Suprapubic skin (tissue), 4 donors: ENCODE results near the gene SUCLG1.

Experiments
- CTCF ChIP-seq, 2 donors: fragments of 200-600 bp in 1 of 2; fragments of 450-650 bp in 1 of 2; sonication (generic) in 1 of 2; IDR thresholded peaks; one replicate each; pipeline ENCODE4 v1.5.1; 2016 to 2019; ENCODE audit warnings: antibody characterized with exemption in 2 of 2, mild to moderate bottlenecking in 1 of 2, moderate library complexity in 1 of 2
- EP300 ChIP-seq: sonication (generic); formaldehyde crosslinking; IDR thresholded peaks from one replicate; pipeline ENCODE4 v1.6.1; 2017; ENCODE audit warnings: antibody characterized with exemption
- POLR2A ChIP-seq, 2 donors: fragments of 450-650 bp; IDR thresholded peaks; one replicate each; pipeline ENCODE4 v1.6.1; 2017; ENCODE audit warnings: antibody characterized with exemption in 2 of 2, mild to moderate bottlenecking in 2 of 2, moderate library complexity in 2 of 2
- POLR2AphosphoS5 ChIP-seq, 3 donors: sonication (generic); formaldehyde crosslinking; IDR thresholded peaks; one replicate each; pipeline ENCODE4 v1.6.1; 2017; ENCODE audit warnings: antibody characterized with exemption in 3 of 3

- TF ChIP-seq CTCF (IDR thresholded peaks at IDR 0.05) (no peak), POLR2AphosphoS5 (IDR thresholded peaks at IDR 0.05) (no peak), EP300 (no peak), POLR2A (IDR thresholded peaks at IDR 0.05) (no peak)
Observed at GRCh38 chr2:84474176-84474575, 15.1 kb upstream of the SUCLG1 start.
